Amniotic stem cell (primary cell): ENCODE data around the gene AHCTF1.
A peak's percentile ranks its signal among the peaks of the same experiment; 100 is the strongest.
"Not testable (repeated sequence)": the region's sequence is repeated elsewhere in the genome, so short reads cannot be mapped to it uniquely, and the experiment has no call there.

Experiments
- DNase-seq: peaks from one replicate; lab custom pipeline; 2025; lab: John Stamatoyannopoulos, UW

AHCTF1 gene

DNA sequence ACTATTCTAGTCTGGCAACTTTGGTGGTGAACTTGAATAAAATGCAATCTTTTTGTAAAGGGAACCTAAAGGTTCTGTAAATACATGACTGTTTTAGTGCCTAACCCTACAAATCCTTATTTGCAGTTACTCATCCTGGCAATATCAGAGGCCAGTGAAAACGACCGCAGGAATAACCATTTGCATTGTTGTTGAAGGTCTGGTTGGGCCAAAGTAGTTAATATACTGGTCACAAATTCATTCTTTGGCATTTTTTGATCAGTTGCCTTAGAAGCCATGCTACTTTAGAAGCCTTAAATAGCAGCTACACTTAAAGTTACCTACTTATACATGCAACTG is 93.7 kb downstream of the AHCTF1 start:
- DNase-seq: no peak

GRCh38 chr1:246837418-246838117 is 94.2 kb downstream of the AHCTF1 start:
- no peak for DNase-seq

- DNase-seq: no peak
These were observed 95.4 kb downstream of the AHCTF1 start for GRCh38 chr1:246836209-246836966.

DNA sequence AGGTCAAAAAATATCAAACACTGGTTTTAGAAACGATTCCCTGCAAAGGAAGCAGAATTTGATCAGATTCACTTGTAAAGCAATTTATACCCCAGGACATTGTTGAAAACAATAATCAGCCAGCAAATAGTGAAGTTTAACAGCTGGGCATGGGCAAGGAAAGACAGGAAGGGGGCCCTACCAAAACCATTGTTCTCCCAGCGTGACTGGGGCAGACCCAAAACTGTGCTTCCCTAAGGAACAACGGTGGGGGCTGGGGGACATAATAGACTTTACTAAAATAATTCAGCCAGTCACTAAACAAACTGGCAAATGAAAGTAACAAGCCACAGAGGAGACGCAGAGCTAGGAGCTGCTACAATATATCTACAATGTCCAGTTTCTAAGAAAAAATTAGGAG is 100.2 kb downstream of the AHCTF1 start:
- DNase-seq: no peak

- no peak for DNase-seq
These were observed 102.9 kb downstream of the AHCTF1 start for GRCh38 chr1:246828818-246829217.

- DNase-seq: no peak
These were observed 104.4 kb downstream of the AHCTF1 start for GRCh38 chr1:246827396-246827795.

- DNase-seq: no peak
These were observed 106.1 kb downstream of the AHCTF1 start for GRCh38 chr1:246825557-246826175.

GRCh38 chr1:246824541-246824940 is 107.2 kb downstream of the AHCTF1 start:
- no peak for DNase-seq

DNA sequence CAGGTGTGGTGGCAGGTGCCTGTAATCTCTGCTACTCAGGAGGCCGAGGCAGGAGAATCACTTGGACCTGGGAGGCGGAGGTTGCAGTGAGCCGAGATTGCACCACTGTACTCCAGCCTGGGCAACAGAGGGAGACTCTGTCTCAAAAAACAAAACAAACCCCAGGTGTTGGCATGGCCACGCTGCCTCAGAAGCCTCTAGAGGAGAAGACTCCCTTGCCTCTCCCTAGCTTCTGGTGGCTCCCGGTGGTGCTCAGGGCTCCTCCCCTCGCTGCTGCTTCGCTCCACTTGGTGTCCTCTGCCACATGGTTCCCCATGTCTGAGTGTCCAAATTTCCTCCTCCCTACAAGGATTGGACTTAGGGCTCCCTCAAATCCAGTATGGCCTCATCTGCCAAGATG is 109.6 kb downstream of the AHCTF1 start:
- DNase-seq: not testable (repeated sequence)

GRCh38 chr1:246820666-246821065 is 111.1 kb downstream of the AHCTF1 start:
- no peak for DNase-seq

DNA sequence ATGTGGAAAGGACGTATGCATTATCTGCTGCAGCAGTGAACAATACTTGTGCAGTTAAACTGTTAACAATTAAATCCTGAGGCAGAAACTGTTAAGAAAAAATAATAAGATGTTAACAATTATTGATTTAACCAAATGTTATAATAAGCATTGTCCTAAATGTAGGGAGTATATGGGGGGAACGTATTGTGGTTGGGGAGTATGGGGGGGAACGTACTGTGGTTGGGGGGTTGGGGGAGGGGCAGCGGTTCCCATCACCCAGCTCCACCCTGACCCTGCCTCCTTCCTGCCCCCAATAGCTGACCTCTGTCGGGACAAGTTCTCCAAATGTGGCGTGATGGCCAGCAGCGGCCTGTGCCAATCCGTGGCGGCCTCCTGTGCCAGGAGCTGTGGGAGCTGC is 114.0 kb downstream of the AHCTF1 start:
- DNase-seq: peak; percentile 26

GRCh38 chr1:246815693-246816270 is 116.0 kb downstream of the AHCTF1 start:
- no peak for DNase-seq

- DNase-seq: no peak
These were observed 116.9 kb downstream of the AHCTF1 start for GRCh38 chr1:246814890-246815289.

DNA sequence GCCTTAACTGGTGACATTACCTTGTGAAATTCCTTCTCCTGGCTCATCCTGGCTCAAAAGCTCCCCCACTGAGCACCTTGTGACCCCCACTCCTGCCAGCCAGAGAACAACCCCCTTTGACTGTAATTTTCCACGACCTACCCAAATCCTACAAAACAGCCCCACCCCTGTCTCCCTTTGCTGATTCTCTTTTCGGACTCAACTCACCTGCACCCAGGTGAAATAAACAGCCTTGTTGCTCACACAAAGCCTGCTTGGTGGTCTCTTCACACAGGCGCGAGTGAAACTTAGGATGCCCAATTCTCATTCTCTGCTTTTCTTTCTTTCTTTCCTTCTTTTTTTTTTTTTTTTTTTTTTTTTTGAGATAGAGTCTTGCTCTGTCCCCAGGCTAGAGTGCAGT is 118.4 kb downstream of the AHCTF1 start:
- not testable (repeated sequence) for DNase-seq

DNA sequence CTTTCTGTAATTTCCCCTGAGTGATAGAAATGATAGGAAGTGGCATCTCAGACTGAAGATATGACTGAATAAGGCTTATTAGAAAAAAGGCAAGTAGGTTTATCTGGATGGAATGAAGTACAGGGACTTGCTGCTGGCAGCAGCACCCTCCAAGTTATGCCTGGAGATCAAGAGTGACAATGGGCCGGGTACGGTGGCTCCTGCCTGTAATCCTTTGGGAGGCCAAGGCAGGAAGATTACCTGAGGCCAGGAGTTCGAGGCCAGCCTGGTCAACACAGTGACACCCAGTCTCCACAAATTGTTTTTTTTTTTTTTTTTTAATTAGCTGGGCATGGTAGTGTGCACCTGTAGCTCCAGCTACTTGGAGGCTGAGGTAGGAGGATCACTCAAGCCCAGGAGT is 119.8 kb downstream of the AHCTF1 start:
- DNase-seq: no peak

DNA sequence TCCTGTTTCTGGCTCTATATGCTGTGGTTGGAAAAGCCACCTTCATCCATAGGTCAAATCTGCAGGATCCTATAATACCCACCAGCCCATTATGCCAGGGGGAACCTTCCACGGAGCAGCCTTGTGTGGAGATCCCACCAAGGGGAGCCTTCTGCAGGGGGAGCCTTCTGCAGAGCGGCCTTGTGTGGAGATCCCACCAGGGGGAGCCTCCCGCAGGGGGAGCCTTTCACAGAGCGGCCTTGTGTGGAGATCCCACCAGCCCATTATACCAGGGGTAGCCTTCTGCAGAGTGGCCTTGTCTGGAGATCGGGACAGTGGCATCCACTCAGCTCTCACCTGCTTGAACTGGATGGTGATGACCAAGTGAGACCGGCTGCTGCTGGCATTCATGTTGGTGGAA is 122.3 kb downstream of the AHCTF1 start:
- DNase-seq: no peak

DNA sequence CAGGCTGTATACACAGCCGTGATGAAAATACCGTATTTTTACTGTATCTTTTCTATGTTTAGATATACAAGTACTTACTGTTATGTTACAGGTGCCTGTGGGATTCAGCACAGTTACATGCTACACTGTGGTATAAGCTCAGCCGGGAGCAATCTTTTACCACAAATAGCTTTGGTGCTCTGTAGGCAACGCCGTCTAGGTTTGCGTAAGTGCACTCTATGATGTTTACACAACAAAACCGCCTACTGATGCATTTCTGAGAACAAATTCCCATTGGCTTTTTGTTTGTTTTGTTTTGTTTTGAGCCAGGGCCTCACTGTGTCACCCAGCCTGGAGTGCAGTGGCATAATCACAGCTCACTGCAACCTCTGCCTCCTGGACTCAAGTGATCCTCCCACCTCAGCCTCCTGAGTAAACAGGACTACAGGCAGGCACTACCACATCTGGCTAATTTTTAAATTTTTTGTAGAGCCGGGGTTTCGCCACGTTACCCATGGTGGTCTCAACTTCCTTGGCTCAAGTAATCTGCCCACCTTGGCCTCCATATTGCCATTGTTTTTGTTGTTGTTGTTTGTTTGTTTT is 126.5 kb downstream of the AHCTF1 start:
- no peak for DNase-seq

DNA sequence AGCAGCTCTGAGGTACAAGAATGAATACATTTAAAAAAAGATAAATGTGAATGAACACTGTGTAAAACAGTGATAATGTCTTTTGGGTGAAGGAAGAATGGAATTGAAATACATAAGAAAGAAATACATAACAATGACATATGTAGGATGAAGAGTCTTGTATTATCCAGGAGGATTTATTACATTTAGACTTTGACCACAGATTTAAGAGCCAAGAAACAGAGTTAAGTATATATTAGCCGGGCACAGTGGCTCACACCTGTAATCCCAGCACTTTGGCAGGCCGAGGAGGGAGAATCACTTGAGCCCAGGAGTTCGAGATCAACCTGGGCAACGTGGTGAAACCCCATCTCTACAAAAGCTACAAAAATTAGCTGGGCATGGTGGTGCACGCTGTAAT is 127.9 kb downstream of the AHCTF1 start:
- DNase-seq: no peak

DNA sequence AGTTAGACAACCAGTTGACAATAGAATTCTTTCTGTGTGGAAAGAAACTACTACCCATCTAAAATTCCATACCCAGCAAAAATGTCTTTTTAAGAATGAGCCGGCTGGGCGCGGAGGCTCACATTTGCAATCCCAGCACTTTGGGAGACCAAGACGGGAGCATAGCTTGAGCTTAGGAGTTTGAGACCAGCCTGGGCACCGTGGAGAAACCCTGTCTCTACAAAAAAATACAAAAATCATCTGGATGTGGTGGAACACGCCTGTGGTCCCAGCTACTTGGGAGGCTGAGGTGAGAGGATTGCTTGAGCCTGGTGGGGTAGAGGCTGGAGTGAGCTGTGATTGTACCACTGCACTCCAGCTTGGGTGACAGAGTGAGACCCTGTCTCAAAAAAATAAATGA is 128.4 kb downstream of the AHCTF1 start:
- no peak for DNase-seq

DNA sequence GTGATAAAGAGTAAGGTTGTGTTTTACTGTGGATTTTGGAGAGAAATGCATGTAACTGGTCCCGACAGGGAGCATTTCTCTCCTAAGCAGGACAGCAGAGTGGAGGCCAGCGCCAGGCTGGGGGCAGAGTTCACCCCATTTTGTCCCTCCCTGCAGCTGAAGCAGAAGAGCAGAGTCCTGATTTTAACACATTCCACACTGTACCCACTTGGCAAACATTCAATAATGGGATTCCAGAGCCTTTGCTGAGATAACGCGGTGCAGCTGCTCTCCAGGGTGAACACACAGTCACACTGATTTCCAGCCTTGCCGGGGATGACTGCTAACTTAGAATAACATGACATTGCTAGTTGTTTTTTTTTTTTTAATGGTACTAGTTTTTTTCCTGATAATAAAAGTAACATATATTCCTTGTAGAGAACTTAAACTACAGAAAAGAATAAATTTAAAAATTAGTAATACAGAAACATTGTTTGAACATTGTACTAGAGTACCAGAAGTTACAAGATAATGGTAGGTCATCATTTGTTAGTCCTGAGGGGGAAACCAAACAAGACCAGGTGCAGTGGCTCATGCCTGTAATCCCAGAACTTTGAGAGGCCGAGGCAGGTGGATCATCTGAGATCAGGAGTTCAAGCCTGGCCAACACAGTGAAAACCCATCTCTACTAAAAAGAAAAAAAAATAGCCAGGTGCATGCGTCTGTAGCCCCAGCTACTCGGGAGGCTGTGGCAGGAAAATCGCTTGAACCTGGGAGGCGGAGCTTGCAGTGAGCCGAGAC is 130.3 kb downstream of the AHCTF1 start:
- no peak for DNase-seq

DNA sequence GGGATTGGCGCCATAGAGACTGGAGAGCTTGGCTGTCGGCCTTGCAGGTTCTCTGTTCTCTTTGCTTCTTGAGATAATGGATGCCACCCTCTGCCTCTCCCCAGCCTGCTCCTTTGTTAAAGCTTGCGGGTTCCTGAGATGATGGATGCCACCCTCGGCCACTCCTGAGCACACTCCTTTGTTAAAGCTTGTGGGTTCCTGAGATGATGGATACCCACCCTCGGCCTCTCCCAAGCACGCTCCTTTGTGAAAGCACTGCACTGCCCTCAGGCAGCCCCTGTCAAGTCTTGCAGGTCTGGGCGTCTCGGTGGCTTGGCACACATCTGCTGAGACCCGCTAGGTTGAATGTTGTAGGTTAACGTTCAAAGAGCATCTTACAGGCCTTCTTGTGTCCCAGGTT is 131.0 kb downstream of the AHCTF1 start:
- DNase-seq: no peak

DNA sequence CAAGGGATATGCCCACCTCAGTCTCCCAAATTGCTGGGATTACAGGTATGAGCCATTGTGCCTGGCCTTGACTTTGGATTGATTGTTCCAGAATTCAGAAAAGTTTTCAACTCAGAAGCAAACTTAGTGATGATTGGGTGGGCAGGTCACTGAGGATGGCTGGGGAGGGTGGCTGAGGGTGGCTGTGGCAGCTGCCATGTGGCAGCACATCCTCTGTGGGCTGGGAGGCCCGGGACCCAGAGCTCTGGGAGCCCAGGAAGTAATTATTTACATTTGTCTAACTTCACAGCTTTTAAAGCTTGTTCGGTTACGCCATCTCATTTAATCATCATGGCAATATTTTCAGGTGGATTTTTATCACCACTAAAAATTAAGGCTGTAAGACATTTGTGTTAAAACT is 131.4 kb downstream of the AHCTF1 start:
- no peak for DNase-seq
